OCI-LY1 (cell line): ENCODE data around the gene SMC5.

Source experiments
- H2AFZ ChIP-seq: fragments of 200-600 bp; sonication (generic), shearing (Covaris generic); 2 replicates; pipeline ENCODE4 v1.6.0; 2014; ENCODE audit warnings: antibody characterized with exemption, mild to moderate bottlenecking, low read length
- H3F3A ChIP-seq: fragments of 200-600 bp; sonication (generic), shearing (Covaris generic); 2 replicates; pipeline ENCODE4 v1.6.0; 2014; ENCODE audit warnings: mild to moderate bottlenecking, antibody characterized with exemption, low read length, moderate library complexity; ENCODE audit not compliant: insufficient read depth
- H3K27ac ChIP-seq: fragments of 200-600 bp; sonication (generic); 2 replicates; pipeline ENCODE4 v1.5.1; 2014; ENCODE audit warnings: low read length, mixed run types, mild to moderate bottlenecking, low read depth; ENCODE audit not compliant: poor library complexity, severe bottlenecking
- H3K27me3 ChIP-seq: fragments of 200-600 bp; sonication (generic); 2 replicates; pipeline ENCODE4 v1.6.0; 2014; ENCODE audit warnings: antibody characterized with exemption, mild to moderate bottlenecking, low read length, moderate library complexity; ENCODE audit not compliant: insufficient read depth
- H3K36me3 ChIP-seq: fragments of 200-600 bp; sonication (generic); 2 replicates; pipeline ENCODE4 v1.6.1; 2014; ENCODE audit warnings: mild to moderate bottlenecking, antibody characterized with exemption, low read length, moderate library complexity, mixed read lengths; ENCODE audit not compliant: insufficient read depth
- H3K4me1 ChIP-seq: fragments of 200-600 bp; sonication (generic); 2 replicates; pipeline ENCODE4 v1.5.1; 2014; ENCODE audit warnings: mild to moderate bottlenecking, low read length, moderate library complexity; ENCODE audit not compliant: insufficient read depth, severe bottlenecking
- H3K4me2 ChIP-seq: fragments of 200-600 bp; sonication (generic), shearing (Covaris generic); 2 replicates; pipeline ENCODE4 v1.6.1; 2014; ENCODE audit warnings: low read length
- H3K4me3 ChIP-seq: fragments of 200-600 bp; sonication (generic); 2 replicates; pipeline ENCODE4 v1.5.1; 2014; ENCODE audit warnings: low read length, low read depth, mild to moderate bottlenecking, mixed read lengths; ENCODE audit not compliant: poor library complexity, severe bottlenecking
- H3K79me2 ChIP-seq: fragments of 200-600 bp; shearing (Covaris generic); 2 replicates; pipeline ENCODE4 v1.6.1; 2016; ENCODE audit warnings: mixed run types, low read length, mixed read lengths; ENCODE audit not compliant: insufficient read depth
- H3K9ac ChIP-seq: fragments of 200-600 bp; sonication (generic), shearing (Covaris generic); 2 replicates; pipeline ENCODE4 v1.6.1; 2014; ENCODE audit warnings: mild to moderate bottlenecking, low read length, mixed read lengths
- H3K9me2 ChIP-seq: fragments of 200-600 bp; sonication (generic), shearing (Covaris generic); 2 replicates; pipeline ENCODE4 v1.6.1; 2014; ENCODE audit warnings: low read depth, mild to moderate bottlenecking, low read length, mixed read lengths
- H3K9me3 ChIP-seq: fragments of 200-600 bp; shearing (Covaris generic); 2 replicates; pipeline ENCODE4 v1.6.1; 2014; ENCODE audit warnings: low read length, mixed read lengths
- H4K20me1 ChIP-seq: fragments of 200-600 bp; sonication (generic), shearing (Covaris generic); 2 replicates; pipeline ENCODE4 v1.6.0; 2016; ENCODE audit warnings: mild to moderate bottlenecking, low read length; ENCODE audit not compliant: insufficient read depth
- EZH2 ChIP-seq: fragments of 200-600 bp; sonication (generic), shearing (Covaris generic); IDR thresholded peaks from 2 replicates; pipeline ENCODE4 v1.8.0; 2017; ENCODE audit warnings: borderline replicate concordance, mixed run types, mild to moderate bottlenecking, antibody characterized with exemption, low read length, moderate library complexity, mixed read lengths
- TF ChIP-seq, protein P1 (sequence below): fragments of 200-600 bp; sonication (generic), shearing (Covaris generic); IDR thresholded peaks from 2 replicates; pipeline ENCODE4 v1.5.1; 2017; ENCODE audit warnings: mild to moderate bottlenecking, antibody characterized with exemption, low read length, moderate library complexity, mixed read lengths

Gene SMC5

GRCh38 chr9:70303268-70303667 is 44.5 kb downstream of the SMC5 start:
- no peak overlapping the region for H2AFZ ChIP-seq
- no peaks in the 10 kb centered on the region for H3K9me3 ChIP-seq
- H3K9me2 ChIP-seq: no peaks in the 10 kb centered on the region
- H3K4me1 ChIP-seq: no peaks in the 10 kb centered on the region
- no peaks in the 10 kb centered on the region for H4K20me1 ChIP-seq
- H3K27me3 ChIP-seq: no peaks in the 10 kb centered on the region
- peaks cover 70% of the 10 kb centered on the region for H3K36me3 ChIP-seq
- TF ChIP-seq EZH2: no peak
- TF ChIP-seq, protein P1, sequence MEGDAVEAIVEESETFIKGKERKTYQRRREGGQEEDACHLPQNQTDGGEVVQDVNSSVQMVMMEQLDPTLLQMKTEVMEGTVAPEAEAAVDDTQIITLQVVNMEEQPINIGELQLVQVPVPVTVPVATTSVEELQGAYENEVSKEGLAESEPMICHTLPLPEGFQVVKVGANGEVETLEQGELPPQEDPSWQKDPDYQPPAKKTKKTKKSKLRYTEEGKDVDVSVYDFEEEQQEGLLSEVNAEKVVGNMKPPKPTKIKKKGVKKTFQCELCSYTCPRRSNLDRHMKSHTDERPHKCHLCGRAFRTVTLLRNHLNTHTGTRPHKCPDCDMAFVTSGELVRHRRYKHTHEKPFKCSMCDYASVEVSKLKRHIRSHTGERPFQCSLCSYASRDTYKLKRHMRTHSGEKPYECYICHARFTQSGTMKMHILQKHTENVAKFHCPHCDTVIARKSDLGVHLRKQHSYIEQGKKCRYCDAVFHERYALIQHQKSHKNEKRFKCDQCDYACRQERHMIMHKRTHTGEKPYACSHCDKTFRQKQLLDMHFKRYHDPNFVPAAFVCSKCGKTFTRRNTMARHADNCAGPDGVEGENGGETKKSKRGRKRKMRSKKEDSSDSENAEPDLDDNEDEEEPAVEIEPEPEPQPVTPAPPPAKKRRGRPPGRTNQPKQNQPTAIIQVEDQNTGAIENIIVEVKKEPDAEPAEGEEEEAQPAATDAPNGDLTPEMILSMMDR: no peak
- no peak overlapping the region for H3K9ac ChIP-seq
- H3K79me2 ChIP-seq: no peaks in the 10 kb centered on the region
- no peaks in the 10 kb centered on the region; the same call in 1 of the 2 replicates for H3F3A ChIP-seq
- H3K4me2 ChIP-seq: no peak overlapping the region
- H3K27ac ChIP-seq: no peak overlapping the region
- H3K4me3 ChIP-seq: no peak overlapping the region

- no peaks in the 10 kb centered on the region for H3K27me3 ChIP-seq
- H3K36me3 ChIP-seq: peaks cover 68% of the 10 kb centered on the region
- no peak overlapping the region for H3K9ac ChIP-seq
- no peak overlapping the region for H3K4me3 ChIP-seq
- H3K9me2 ChIP-seq: no peaks in the 10 kb centered on the region
- H3K27ac ChIP-seq: no peak overlapping the region
- H3F3A ChIP-seq: no peaks in the 10 kb centered on the region; the same call in 1 of the 2 replicates
- H3K4me1 ChIP-seq: no peaks in the 10 kb centered on the region
- no peak overlapping the region for H2AFZ ChIP-seq
- no peaks in the 10 kb centered on the region for H4K20me1 ChIP-seq
- no peak for TF ChIP-seq EZH2
- TF ChIP-seq, protein P1: no peak
- no peaks in the 10 kb centered on the region for H3K79me2 ChIP-seq
- H3K4me2 ChIP-seq: no peak overlapping the region
- no peaks in the 10 kb centered on the region for H3K9me3 ChIP-seq
Observed at GRCh38 chr9:70304810-70305209, 46.0 kb downstream of the SMC5 start.

- Histone ChIP-seq H3K36me3 (peaks cover 68% of the 10 kb centered on the region), H3K27me3 (no peaks in the 10 kb centered on the region), H3K27ac (no peak overlapping the region), H4K20me1 (no peaks in the 10 kb centered on the region), H3K4me2 (no peak overlapping the region), H3K4me1 (no peaks in the 10 kb centered on the region), H3F3A (no peaks in the 10 kb centered on the region), H3K9ac (no peak overlapping the region), H3K4me3 (no peak overlapping the region), H3K9me2 (no peaks in the 10 kb centered on the region), H2AFZ (no peak overlapping the region), H3K9me3 (no peaks in the 10 kb centered on the region), H3K79me2 (no peaks in the 10 kb centered on the region)
- no peak for TF ChIP-seq EZH2
- TF ChIP-seq, protein P1: no peak
Observed at GRCh38 chr9:70315389-70315788, 56.6 kb downstream of the SMC5 start.
